Liver (tissue), 9 donors: ENCODE measurements around the gene LEMD2. TPM values are rescaled to one million over a fixed set of nuclear protein-coding genes. Genes with fewer than 3 reads are reported as not detected.

Experiments
- DNase-seq: peaks from one replicate; pipeline ENCODE4 v3.0.0-alpha.2; 2017; ENCODE audit warnings: low spot score
- H3K27ac ChIP-seq, 2 donors: one replicate each; pipeline ENCODE4 v1.7.0; 2013; ENCODE audit warnings: inconsistent platforms in 2 of 2, low read length in 2 of 2, control low read depth in 1 of 2, low read depth in 1 of 2, mild to moderate bottlenecking in 1 of 2
- H3K27me3 ChIP-seq, 4 donors: one replicate each; pipeline versions ENCODE4 v1.6.1 to v1.7.0; 2013; ENCODE audit warnings: low read length in 3 of 4, inconsistent platforms in 1 of 4, mild to moderate bottlenecking in 1 of 4, moderate library complexity in 1 of 4; ENCODE audit not compliant: control insufficient read depth in 4 of 4, insufficient read depth in 4 of 4
- H3K36me3 ChIP-seq, 4 donors: one replicate each; pipeline versions ENCODE4 v1.6.1 to v1.7.0; 2013; ENCODE audit warnings: low read length in 3 of 4, mild to moderate bottlenecking in 3 of 4, low read depth in 1 of 4, moderate library complexity in 1 of 4; ENCODE audit not compliant: control insufficient read depth in 4 of 4, insufficient read depth in 3 of 4
- H3K4me1 ChIP-seq, 4 donors: one replicate each; pipeline versions ENCODE4 v1.6.1 to v1.7.0; 2013; ENCODE audit warnings: low read length in 3 of 4, mild to moderate bottlenecking in 3 of 4, moderate library complexity in 1 of 4; ENCODE audit not compliant: control insufficient read depth in 4 of 4, insufficient read depth in 4 of 4
- H3K4me3 ChIP-seq, 3 donors: one replicate each; pipeline versions ENCODE4 v1.6.1 to v1.7.0; 2013; ENCODE audit warnings: low read length in 3 of 3, control low read depth in 1 of 3, low read depth in 1 of 3, mild to moderate bottlenecking in 1 of 3
- H3K9ac ChIP-seq, 2 donors: one replicate each; pipeline ENCODE4 v1.7.0; 2013; ENCODE audit warnings: low read length in 2 of 2, mild to moderate bottlenecking in 2 of 2, moderate library complexity in 2 of 2, control low read depth in 1 of 2, low read depth in 1 of 2
- H3K9me3 ChIP-seq, 4 donors: one replicate each; pipeline versions ENCODE4 v1.6.1 to v1.7.0; 2013; ENCODE audit warnings: low read length in 3 of 4; ENCODE audit not compliant: control insufficient read depth in 4 of 4
- ATF3 ChIP-seq: IDR thresholded peaks from 2 replicates; pipeline ENCODE4 v1.6.1; 2016; ENCODE audit warnings: antibody characterized with exemption
- CTCF ChIP-seq: fragments of 150-350 bp; IDR thresholded peaks from 2 replicates; pipeline ENCODE4 v1.5.1; 2017; ENCODE audit warnings: improper control_type of control experiment, low read depth, low read length; ENCODE audit not compliant: missing input control
- EGR1 ChIP-seq, 2 donors: IDR thresholded peaks; 2 replicates each; pipeline ENCODE4 v1.6.1; 2016 to 2018; ENCODE audit warnings: antibody characterized with exemption in 2 of 2, low read depth in 2 of 2
- FOXA1 ChIP-seq: IDR thresholded peaks from 2 replicates; pipeline ENCODE4 v1.6.1; 2016; ENCODE audit warnings: antibody characterized with exemption
- FOXA2 ChIP-seq: IDR thresholded peaks from 2 replicates; pipeline ENCODE4 v1.6.1; 2016; ENCODE audit warnings: antibody characterized with exemption
- GABPA ChIP-seq, 2 donors: IDR thresholded peaks in 1 of 2; conservative IDR thresholded peaks in 1 of 2; 2 replicates each; pipeline ENCODE4 v1.6.1; 2016; ENCODE audit warnings: antibody characterized with exemption in 2 of 2, mild to moderate bottlenecking in 1 of 2, moderate library complexity in 1 of 2
- HNF4A ChIP-seq, 2 donors: conservative IDR thresholded peaks; 2 replicates each; pipeline ENCODE4 v1.6.1; 2016; ENCODE audit warnings: antibody characterized with exemption in 2 of 2, mild to moderate bottlenecking in 2 of 2
- HNF4G ChIP-seq: IDR thresholded peaks from 2 replicates; pipeline ENCODE4 v1.6.1; 2016; ENCODE audit warnings: antibody characterized with exemption
- JUND ChIP-seq, 2 donors: IDR thresholded peaks; 2 replicates each; pipeline ENCODE4 v1.6.1; 2016; ENCODE audit warnings: antibody characterized with exemption in 2 of 2
- MAX ChIP-seq: IDR thresholded peaks from 2 replicates; pipeline ENCODE4 v1.6.1; 2016; ENCODE audit warnings: antibody characterized with exemption
- NR2F2 ChIP-seq: IDR thresholded peaks from 2 replicates; pipeline ENCODE4 v1.6.1; 2016; ENCODE audit warnings: antibody characterized with exemption
- RAD21 ChIP-seq, 2 donors: IDR thresholded peaks; 2 replicates each; pipeline ENCODE4 v1.6.1; 2016; ENCODE audit warnings: antibody characterized with exemption in 2 of 2, mild to moderate bottlenecking in 2 of 2
- REST ChIP-seq: IDR thresholded peaks from 2 replicates; pipeline ENCODE4 v1.6.1; 2016; ENCODE audit warnings: antibody characterized with exemption, mild to moderate bottlenecking
- RXRA ChIP-seq, 2 donors: IDR thresholded peaks; 2 replicates each; pipeline ENCODE4 v1.6.1; 2017 to 2018; ENCODE audit warnings: antibody characterized with exemption in 2 of 2, mild to moderate bottlenecking in 1 of 2
- SP1 ChIP-seq: IDR thresholded peaks from 2 replicates; pipeline ENCODE4 v1.6.1; 2018; ENCODE audit warnings: antibody characterized with exemption, mild to moderate bottlenecking
- TAF1 ChIP-seq: conservative IDR thresholded peaks from 2 replicates; pipeline ENCODE4 v1.6.1; 2016; ENCODE audit warnings: antibody characterized with exemption, mild to moderate bottlenecking
- YY1 ChIP-seq: IDR thresholded peaks from 2 replicates; pipeline ENCODE4 v1.6.1; 2016; ENCODE audit warnings: antibody characterized with exemption, mild to moderate bottlenecking
- WGBS: extraction: QIAGEN DNeasy Blood & Tissue Kit; methylation state at CpG from one replicate; pipeline ENCODE4 v1.1.7; 2013; 5-methylcytosine and 5-hydroxymethylcytosine counted together
- polyA plus RNA-seq, 2 donors: library from polyadenylated mRNA; stranded (reverse) in 1 of 2; unstranded in 1 of 2; fragments of 200-250 nt in 1 of 2; fragments of >200 nt in 1 of 2; fragmentation: Nextera tagmentation in 1 of 2; extraction: Ambion mirVana in 1 of 2; gene quantifications; one replicate each; pipeline versions ENCODE4 v1.2.1 to v1.2.3, GENCODE V29; 2013 to 2015
- total RNA-seq, 2 donors: library from RNA; depleted of rRNA; stranded (reverse); fragments of >200 nt; gene quantifications; one replicate each; pipeline ENCODE4 v1.2.3, GENCODE V29; 2014
- TF ChIP-seq, protein P1 (sequence below): IDR thresholded peaks from 2 replicates; pipeline ENCODE4 v1.6.1; 2016; ENCODE audit warnings: antibody characterized with exemption
- donor health status: healthy.
- donor health status: healthy.
- donor health status: healthy.
- donor health status: healthy.
- donor health status: healthy.

Gene LEMD2
- total and polyA plus RNA-seq, 4 donors: 6.5 to 23.1 (median 16.6) TPM

DNA sequence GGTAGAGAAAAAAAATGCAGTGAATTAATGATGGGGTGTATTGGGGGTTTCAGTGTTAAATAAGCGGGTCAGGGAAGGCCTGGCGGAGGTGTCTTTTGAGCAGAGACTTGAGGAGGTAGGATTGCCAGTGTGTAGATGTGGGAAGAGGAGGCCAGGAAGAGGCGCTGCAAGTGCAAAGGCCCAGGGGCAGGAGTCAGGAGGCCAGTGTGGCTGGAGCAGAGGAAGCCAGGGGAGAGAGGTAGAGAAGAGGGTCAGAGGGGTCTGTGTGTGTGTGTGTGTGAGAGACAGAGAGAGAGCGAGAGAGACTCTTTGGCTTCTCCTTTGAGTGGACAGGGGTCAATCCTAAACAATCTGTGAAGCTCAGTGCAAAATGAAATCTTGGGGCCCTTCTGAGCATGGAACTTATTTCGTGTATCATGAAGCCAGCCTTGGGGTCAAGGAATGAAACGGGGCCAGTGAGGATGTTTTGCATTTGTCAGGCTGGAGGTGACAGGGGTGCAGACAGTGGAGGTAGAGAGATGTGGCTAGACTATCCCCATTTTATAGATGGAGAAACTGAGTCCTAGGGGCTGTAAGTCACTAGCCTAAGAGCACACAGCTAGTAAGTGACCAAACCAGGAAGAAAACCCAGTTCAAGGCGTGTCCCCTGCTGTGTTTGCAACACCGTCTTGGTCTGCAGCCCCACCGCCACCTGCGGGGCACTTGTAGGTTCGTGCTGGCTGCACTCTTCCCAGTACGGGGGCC is 32.5 kb downstream of the LEMD2 start:
- no peak for DNase-seq
- 93% methylated on average over 12 of the region's 12 CpGs for WGBS
- TF ChIP-seq FOXA2 (no peak), MAX (no peak), CTCF (no peak), NR2F2 (no peak), RXRA (IDR thresholded peaks at IDR 0.05) (no peak), RAD21 (IDR thresholded peaks at IDR 0.05) (no peak), GABPA (IDR thresholded peaks at IDR 0.05 in 1 of 2, conservative IDR thresholded peaks at IDR 0.05 in 1 of 2) (no peak), SP1 (no peak), ATF3 (no peak), REST (no peak), HNF4A (conservative IDR thresholded peaks at IDR 0.05) (no peak), EGR1 (IDR thresholded peaks at IDR 0.05; ENCODE audit: low read depth in 2 of 2) (no peak), TAF1 (no peak), HNF4G (no peak), YY1 (no peak), JUND (IDR thresholded peaks at IDR 0.05) (no peak), FOXA1 (no peak)
- TF ChIP-seq, protein P1, sequence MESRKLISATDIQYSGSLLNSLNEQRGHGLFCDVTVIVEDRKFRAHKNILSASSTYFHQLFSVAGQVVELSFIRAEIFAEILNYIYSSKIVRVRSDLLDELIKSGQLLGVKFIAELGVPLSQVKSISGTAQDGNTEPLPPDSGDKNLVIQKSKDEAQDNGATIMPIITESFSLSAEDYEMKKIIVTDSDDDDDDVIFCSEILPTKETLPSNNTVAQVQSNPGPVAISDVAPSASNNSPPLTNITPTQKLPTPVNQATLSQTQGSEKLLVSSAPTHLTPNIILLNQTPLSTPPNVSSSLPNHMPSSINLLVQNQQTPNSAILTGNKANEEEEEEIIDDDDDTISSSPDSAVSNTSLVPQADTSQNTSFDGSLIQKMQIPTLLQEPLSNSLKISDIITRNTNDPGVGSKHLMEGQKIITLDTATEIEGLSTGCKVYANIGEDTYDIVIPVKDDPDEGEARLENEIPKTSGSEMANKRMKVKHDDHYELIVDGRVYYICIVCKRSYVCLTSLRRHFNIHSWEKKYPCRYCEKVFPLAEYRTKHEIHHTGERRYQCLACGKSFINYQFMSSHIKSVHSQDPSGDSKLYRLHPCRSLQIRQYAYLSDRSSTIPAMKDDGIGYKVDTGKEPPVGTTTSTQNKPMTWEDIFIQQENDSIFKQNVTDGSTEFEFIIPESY: no peak

More for the DNA sequence above, 32.5 kb downstream of the LEMD2 start:
- Histone ChIP-seq H3K9me3 (no peaks in the 10 kb centered on the region), H3K36me3 (no peaks in the 10 kb centered on the region), H3K4me3 (no peak overlapping the region), H3K27me3 (no peaks in the 10 kb centered on the region), H3K4me1 (peaks cover 2 to 27% (median 14%) of the 10 kb centered on the region in 4 donors), H3K27ac (no peak overlapping the region), H3K9ac (no peak overlapping the region)
